GM19351 (cell line): Measurements from ENCODE around the gene SCN8A.

ENCODE experiments used
- ATAC-seq: cut with Tn5 transposase; IDR thresholded peaks from one replicate; pipeline ENCODE4 v1.9.1; 2021; ENCODE audit warnings: mild to moderate bottlenecking, moderate library complexity; ENCODE audit not compliant: unreplicated experiment

SCN8A gene

GRCh38 chr12:51848841-51849735, 258.1 kb downstream of the SCN8A start:
- no peak for ATAC-seq

- no peak for ATAC-seq
Measured at GRCh38 chr12:51850081-51850964, 259.3 kb downstream of the SCN8A start.

GRCh38 chr12:51850965-51851299, 259.9 kb downstream of the SCN8A start:
- no peak for ATAC-seq

- no peak for ATAC-seq
Measured at GRCh38 chr12:51851413-51852124, 260.5 kb downstream of the SCN8A start.

GRCh38 chr12:51852404-51853137, 261.5 kb downstream of the SCN8A start:
- no peak for ATAC-seq

- ATAC-seq: no peak
Measured at GRCh38 chr12:51855586-51856428, 264.8 kb downstream of the SCN8A start.

GRCh38 chr12:51860986-51861385, 270.0 kb downstream of the SCN8A start:
- ATAC-seq: no peak
